HEK293 (cell line): ENCODE data around the gene CDCP2.

Experiments
- AEBP2 ChIP-seq: fragments of 450-650 bp; formaldehyde crosslinking; IDR thresholded peaks from 2 replicates; pipeline ENCODE4 v1.5.1; 2016; ENCODE audit warnings: missing biosample characterization, missing genetic modification characterization, borderline replicate concordance
- BCL11A ChIP-seq: fragments of 450-650 bp; formaldehyde crosslinking; IDR thresholded peaks from 2 replicates; pipeline ENCODE4 v1.5.1; 2016; ENCODE audit warnings: low read depth, missing biosample characterization, missing genetic modification characterization
- EGR2 ChIP-seq: fragments of 450-650 bp; formaldehyde crosslinking; IDR thresholded peaks from 2 replicates; pipeline ENCODE4 v1.5.1; 2016; ENCODE audit warnings: low read depth, missing biosample characterization, missing genetic modification characterization
- HOXC10 ChIP-seq: sonication (generic); formaldehyde crosslinking; IDR thresholded peaks from 2 replicates; pipeline ENCODE4 v1.8.1; 2023; ENCODE audit warnings: mild to moderate bottlenecking, missing genetic modification reagents
- KLF9 ChIP-seq: fragments of 450-650 bp; formaldehyde crosslinking; IDR thresholded peaks from 2 replicates; pipeline ENCODE4 v1.5.1; 2016; ENCODE audit warnings: missing biosample characterization, missing genetic modification characterization, low read depth
- MYNN ChIP-seq: fragments of 450-650 bp; formaldehyde crosslinking; IDR thresholded peaks from 2 replicates; pipeline ENCODE4 v1.5.1; 2016; ENCODE audit warnings: missing biosample characterization, missing genetic modification characterization, borderline replicate concordance
- PRDM10 ChIP-seq: fragments of 450-650 bp; formaldehyde crosslinking; IDR thresholded peaks from 2 replicates; pipeline ENCODE4 v1.5.1; 2016; ENCODE audit warnings: missing biosample characterization, missing genetic modification characterization
- SALL2 ChIP-seq: fragments of 450-650 bp; formaldehyde crosslinking; IDR thresholded peaks from 2 replicates; pipeline ENCODE4 v1.5.0; 2017; ENCODE audit warnings: missing biosample characterization, mild to moderate bottlenecking, missing genetic modification characterization, borderline replicate concordance
- SCRT2 ChIP-seq: fragments of 450-650 bp; formaldehyde crosslinking; IDR thresholded peaks from 2 replicates; pipeline ENCODE4 v1.5.1; 2016; ENCODE audit warnings: missing biosample characterization, missing genetic modification characterization
- ZBTB17 ChIP-seq: fragments of 450-650 bp; formaldehyde crosslinking; IDR thresholded peaks from 2 replicates; pipeline ENCODE4 v1.5.1; 2016; ENCODE audit warnings: missing biosample characterization, missing genetic modification characterization
- ZFP41 ChIP-seq: fragments of 450-650 bp; formaldehyde crosslinking; IDR thresholded peaks from 2 replicates; pipeline ENCODE4 v1.5.1; 2016; ENCODE audit warnings: missing biosample characterization, missing genetic modification characterization, borderline replicate concordance
- ZNF175 ChIP-seq: fragments of 450-650 bp; formaldehyde crosslinking; IDR thresholded peaks from 2 replicates; pipeline ENCODE4 v1.5.1; 2016; ENCODE audit warnings: missing biosample characterization, missing genetic modification characterization
- ZNF266 ChIP-seq: fragments of 450-650 bp; formaldehyde crosslinking; IDR thresholded peaks from 2 replicates; pipeline ENCODE4 v1.5.1; 2016; ENCODE audit warnings: missing biosample characterization, missing genetic modification characterization, low read depth
- ZNF324 ChIP-seq: fragments of 450-650 bp; formaldehyde crosslinking; IDR thresholded peaks from 2 replicates; pipeline ENCODE4 v1.5.1; 2016; ENCODE audit warnings: missing biosample characterization, missing genetic modification characterization
- ZNF398 ChIP-seq: fragments of 450-650 bp; formaldehyde crosslinking; IDR thresholded peaks from 2 replicates; pipeline ENCODE4 v1.5.1; 2017; ENCODE audit warnings: missing biosample characterization, missing genetic modification characterization
- ZNF404 ChIP-seq: fragments of 450-650 bp; formaldehyde crosslinking; IDR thresholded peaks from 2 replicates; pipeline ENCODE4 v1.5.1; 2017; ENCODE audit warnings: missing biosample characterization, missing genetic modification characterization
- ZNF48 ChIP-seq: fragments of 450-650 bp; formaldehyde crosslinking; IDR thresholded peaks from 2 replicates; pipeline ENCODE4 v1.5.1; 2016; ENCODE audit warnings: missing biosample characterization, missing genetic modification characterization
- ZNF561 ChIP-seq: fragments of 450-650 bp; IDR thresholded peaks from 2 replicates; pipeline ENCODE4 v1.5.1; 2018; ENCODE audit warnings: missing biosample characterization, missing genetic modification characterization, borderline replicate concordance
- ZNF585B ChIP-seq: fragments of 450-650 bp; formaldehyde crosslinking; IDR thresholded peaks from 2 replicates; pipeline ENCODE4 v1.5.1; 2016; ENCODE audit warnings: missing biosample characterization, missing genetic modification characterization
- ZNF600 ChIP-seq: fragments of 450-650 bp; formaldehyde crosslinking; IDR thresholded peaks from 2 replicates; pipeline ENCODE4 v1.5.1; 2016; ENCODE audit warnings: missing biosample characterization, missing genetic modification characterization
- ZNF629 ChIP-seq: fragments of 450-650 bp; formaldehyde crosslinking; IDR thresholded peaks from 2 replicates; pipeline ENCODE4 v1.5.1; 2017; ENCODE audit warnings: missing biosample characterization, missing genetic modification characterization
- ZNF639 ChIP-seq: fragments of 450-650 bp; formaldehyde crosslinking; IDR thresholded peaks from 2 replicates; pipeline ENCODE4 v1.5.1; 2016; ENCODE audit warnings: missing biosample characterization, missing genetic modification characterization
- ZNF660 ChIP-seq: fragments of 450-650 bp; IDR thresholded peaks from 2 replicates; pipeline ENCODE4 v1.5.1; 2018; ENCODE audit warnings: missing biosample characterization, mild to moderate bottlenecking, missing genetic modification characterization
- ZNF792 ChIP-seq: fragments of 450-650 bp; formaldehyde crosslinking; IDR thresholded peaks from 2 replicates; pipeline ENCODE4 v1.5.1; 2016; ENCODE audit warnings: missing biosample characterization, missing genetic modification characterization
- TF ChIP-seq, protein P1 (sequence below): fragments of 450-650 bp; formaldehyde crosslinking; IDR thresholded peaks from 2 replicates; pipeline ENCODE4 v1.5.1; 2016; ENCODE audit warnings: missing biosample characterization, missing genetic modification characterization
- TF ChIP-seq, protein P2 (sequence below): sonication (generic); formaldehyde crosslinking; IDR thresholded peaks from 2 replicates; pipeline ENCODE4 v1.8.1; 2022; ENCODE audit warnings: mild to moderate bottlenecking, moderate library complexity, missing genetic modification reagents

CDCP2 gene

DNA sequence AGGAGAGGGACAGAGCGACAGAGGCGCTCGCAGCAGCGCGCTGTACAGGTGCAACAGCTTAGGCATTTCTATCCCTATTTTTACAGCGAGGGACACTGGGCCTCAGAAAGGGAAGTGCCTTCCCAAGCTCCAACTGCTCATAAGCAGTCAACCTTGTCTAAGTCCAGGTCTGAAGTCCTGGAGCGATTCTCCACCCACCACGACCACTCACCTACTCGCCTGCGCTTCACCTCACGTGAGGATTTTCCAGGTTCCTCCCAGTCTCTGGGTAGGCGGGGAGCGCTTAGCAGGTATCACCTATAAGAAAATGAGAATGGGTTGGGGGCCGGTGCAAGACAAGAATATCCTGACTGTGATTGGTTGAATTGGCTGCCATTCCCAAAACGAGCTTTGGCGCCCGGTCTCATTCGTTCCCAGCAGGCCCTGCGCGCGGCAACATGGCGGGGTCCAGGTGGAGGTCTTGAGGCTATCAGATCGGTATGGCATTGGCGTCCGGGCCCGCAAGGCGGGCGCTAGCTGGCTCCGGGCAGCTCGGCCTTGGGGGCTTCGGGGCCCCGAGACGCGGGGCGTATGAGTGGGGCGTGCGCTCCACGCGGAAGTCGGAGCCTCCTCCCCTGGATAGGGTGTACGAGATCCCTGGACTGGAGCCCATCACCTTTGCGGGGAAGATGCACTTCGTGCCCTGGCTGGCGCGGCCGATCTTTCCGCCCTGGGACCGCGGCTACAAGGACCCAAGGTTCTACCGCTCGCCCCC, 47.1 kb upstream of the CDCP2 start, which contains the start of the genes CYB5RL and MRPL37 (continued):
- TF ChIP-seq ZNF639 (no peak), BCL11A (tag by site-specific recombination) (no peak), ZNF585B (tag by site-specific recombination) (no peak), EGR2 (tag by site-specific recombination) (peak; percentile 83), PRDM10 (tag by site-specific recombination) (0 out of 2 replicates have a peak, but pooled peaks have one; percentile 15), SALL2 (tag by site-specific recombination) (no peak), ZNF398 (tag by site-specific recombination) (no peak), ZNF48 (no peak), ZNF561 (tag by site-specific recombination) (peak; percentile 40; the same call in 1 of the 2 replicates), ZNF404 (no peak), ZNF266 (tag by site-specific recombination) (no peak), ZNF660 (tag by site-specific recombination) (peak; percentile 74; the same call in 1 of the 2 replicates), ZNF324 (tag by site-specific recombination) (no peak), SCRT2 (tag by site-specific recombination) (peak; percentile 75; the same call in 1 of the 2 replicates), AEBP2 (no peak), KLF9 (tag by site-specific recombination) (no peak; the same call in 1 of the 2 replicates), ZNF629 (tag by site-specific recombination) (no peak), HOXC10 (CRISPR knock-in tag) (no peak), ZNF600 (tag by site-specific recombination) (0 out of 2 replicates have a peak, but pooled peaks have one; percentile 30), ZNF792 (no peak), MYNN (no peak), ZFP41 (tag by site-specific recombination) (no peak), ZBTB17 (0 out of 2 replicates have a peak, but pooled peaks have one; percentile 48), ZNF175 (tag by site-specific recombination) (no peak)
- TF ChIP-seq, protein P1, sequence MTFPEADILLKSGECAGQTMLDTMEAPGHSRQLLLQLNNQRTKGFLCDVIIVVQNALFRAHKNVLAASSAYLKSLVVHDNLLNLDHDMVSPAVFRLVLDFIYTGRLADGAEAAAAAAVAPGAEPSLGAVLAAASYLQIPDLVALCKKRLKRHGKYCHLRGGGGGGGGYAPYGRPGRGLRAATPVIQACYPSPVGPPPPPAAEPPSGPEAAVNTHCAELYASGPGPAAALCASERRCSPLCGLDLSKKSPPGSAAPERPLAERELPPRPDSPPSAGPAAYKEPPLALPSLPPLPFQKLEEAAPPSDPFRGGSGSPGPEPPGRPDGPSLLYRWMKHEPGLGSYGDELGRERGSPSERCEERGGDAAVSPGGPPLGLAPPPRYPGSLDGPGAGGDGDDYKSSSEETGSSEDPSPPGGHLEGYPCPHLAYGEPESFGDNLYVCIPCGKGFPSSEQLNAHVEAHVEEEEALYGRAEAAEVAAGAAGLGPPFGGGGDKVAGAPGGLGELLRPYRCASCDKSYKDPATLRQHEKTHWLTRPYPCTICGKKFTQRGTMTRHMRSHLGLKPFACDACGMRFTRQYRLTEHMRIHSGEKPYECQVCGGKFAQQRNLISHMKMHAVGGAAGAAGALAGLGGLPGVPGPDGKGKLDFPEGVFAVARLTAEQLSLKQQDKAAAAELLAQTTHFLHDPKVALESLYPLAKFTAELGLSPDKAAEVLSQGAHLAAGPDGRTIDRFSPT (tag by site-specific recombination) = no peak
- TF ChIP-seq, protein P2, sequence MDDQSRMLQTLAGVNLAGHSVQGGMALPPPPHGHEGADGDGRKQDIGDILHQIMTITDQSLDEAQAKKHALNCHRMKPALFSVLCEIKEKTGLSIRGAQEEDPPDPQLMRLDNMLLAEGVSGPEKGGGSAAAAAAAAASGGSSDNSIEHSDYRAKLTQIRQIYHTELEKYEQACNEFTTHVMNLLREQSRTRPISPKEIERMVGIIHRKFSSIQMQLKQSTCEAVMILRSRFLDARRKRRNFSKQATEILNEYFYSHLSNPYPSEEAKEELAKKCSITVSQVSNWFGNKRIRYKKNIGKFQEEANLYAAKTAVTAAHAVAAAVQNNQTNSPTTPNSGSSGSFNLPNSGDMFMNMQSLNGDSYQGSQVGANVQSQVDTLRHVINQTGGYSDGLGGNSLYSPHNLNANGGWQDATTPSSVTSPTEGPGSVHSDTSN = peak; percentile 90; the same call in 1 of the 2 replicates
